ENCODE measurements around the gene NPW.

Gene NPW

DNA sequence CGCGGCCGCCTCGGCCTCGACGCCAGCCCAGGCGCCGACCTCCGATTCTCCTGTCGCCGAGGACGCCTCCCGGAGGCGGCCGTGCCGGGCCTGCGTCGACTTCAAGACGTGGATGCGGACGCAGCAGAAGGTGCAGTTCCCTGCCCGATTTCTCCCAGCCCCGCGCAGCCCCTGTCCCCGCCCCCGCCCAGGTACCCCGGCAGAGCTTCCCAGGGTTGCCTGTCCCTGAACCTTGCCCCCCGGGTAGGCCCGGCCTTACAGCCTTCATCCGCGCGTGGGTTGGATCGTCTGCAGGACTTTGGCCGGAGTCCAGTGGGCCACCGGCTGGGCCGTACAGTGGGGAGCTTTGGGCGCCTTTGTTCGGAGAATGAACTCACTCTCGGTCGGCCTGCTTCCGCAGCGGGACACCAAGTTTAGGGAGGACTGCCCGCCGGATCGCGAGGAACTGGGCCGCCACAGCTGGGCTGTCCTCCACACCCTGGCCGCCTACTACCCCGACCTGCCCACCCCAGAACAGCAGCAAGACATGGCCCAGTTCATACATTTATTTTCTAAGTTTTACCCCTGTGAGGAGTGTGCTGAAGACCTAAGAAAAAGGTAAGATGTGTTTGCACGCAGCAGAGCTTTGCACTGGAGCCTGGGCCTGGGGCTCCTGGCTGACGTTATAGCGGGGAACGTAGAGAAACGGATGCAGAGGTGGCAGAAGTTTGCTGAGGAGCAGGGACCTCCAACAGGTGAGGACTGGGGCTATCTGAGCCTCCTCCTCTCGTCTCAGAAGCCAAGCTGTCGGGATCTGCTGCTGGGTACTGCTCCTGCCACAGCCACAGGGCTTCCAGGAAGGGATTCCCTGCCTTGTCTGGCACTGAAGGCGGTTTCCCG, 35.0 kb upstream of the NPW start:
- DNase-seq = no peak

DNA sequence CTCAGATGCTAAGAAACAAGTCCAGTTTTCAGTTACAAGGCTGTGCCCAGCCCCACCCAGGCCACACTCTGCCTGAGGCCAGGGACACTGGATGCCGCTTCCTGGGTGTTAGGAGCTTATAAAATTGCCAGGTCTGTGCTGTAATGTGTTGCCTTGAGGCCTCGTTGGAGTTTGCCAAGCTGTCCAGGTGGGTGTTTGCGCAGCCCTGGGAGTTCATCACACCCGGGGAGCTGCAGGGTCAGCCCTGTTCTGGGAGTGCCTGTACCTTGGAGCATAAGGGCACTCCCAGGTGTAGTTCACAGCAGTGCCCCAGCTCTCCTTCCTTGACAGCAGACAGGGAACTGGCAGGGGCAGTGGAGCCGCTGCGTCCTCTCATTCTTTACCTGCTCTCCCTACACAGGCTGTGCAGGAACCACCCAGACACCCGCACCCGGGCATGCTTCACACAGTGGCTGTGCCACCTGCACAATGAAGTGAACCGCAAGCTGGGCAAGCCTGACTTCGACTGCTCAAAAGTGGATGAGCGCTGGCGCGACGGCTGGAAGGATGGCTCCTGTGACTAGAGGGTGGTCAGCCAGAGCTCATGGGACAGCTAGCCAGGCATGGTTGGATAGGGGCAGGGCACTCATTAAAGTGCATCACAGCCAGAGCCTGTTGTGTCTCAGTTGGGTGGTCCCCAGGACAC, 34.0 kb upstream of the NPW start:
- DNase-seq = no peak

GRCh38 chr16:1987198-1987597, 32.4 kb upstream of the NPW start:
- DNase-seq = no peak

DNA sequence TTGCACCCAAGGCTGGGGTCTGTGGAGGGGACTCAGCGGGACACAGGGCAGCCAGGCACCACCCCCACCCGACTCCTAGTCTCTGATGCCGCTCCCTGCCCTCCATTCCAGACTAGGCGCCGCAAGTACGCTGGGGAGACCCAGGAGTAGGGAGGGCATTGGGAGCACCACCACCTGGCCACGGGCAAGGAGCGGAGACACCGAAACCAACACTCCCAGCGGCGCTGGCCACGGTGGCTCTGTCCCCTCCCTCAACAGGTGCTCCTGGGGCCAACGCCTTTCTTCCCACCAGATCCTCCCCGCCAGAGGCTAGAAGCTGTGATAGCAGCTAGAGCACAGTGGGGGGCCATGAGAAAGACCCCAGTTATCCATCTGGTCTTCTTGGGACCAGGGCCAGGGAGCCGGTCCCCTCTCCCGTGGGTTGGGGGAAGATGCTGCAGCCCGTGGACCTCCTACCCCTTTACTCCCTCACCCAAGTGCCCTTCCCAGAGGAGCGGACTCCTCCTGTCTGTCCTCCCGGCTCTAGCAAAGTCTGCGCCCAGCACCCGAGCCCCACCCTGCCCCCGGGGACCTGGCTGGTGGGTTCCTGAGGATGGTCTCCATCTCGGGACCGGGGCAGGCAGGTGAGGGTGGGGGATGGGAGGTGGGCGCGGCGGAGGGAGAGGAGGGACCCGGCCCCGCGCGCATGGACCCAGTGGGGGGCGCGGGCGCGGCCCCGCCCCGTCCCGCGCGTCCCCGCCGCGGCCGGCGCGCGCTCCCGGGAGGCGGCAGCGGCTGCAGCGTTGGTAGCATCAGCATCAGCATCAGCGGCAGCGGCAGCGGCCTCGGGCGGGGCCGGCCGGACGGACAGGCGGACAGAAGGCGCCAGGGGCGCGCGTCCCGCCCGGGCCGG, 30.1 kb upstream of the NPW start, which contains the start of gene SYNGR3:
SYNGR3 (plus strand) TSS at position 762 of the 892 bp plus-strand sequence. CDS start 133 bp downstream, outside the sequence.
- DNase-seq = no peak

DNA sequence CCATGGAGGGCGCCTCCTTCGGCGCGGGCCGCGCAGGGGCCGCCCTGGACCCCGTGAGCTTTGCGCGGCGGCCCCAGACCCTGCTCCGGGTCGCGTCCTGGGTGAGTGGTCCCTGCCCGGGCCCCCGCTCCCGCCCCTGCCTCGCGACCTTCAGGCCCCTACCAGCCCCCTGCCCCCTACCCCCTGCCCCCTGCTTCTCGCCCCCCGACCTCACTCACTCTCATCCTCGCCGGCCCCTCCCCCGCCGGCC, 29.6 kb upstream of the NPW start:
- DNase-seq = no peak

DNA sequence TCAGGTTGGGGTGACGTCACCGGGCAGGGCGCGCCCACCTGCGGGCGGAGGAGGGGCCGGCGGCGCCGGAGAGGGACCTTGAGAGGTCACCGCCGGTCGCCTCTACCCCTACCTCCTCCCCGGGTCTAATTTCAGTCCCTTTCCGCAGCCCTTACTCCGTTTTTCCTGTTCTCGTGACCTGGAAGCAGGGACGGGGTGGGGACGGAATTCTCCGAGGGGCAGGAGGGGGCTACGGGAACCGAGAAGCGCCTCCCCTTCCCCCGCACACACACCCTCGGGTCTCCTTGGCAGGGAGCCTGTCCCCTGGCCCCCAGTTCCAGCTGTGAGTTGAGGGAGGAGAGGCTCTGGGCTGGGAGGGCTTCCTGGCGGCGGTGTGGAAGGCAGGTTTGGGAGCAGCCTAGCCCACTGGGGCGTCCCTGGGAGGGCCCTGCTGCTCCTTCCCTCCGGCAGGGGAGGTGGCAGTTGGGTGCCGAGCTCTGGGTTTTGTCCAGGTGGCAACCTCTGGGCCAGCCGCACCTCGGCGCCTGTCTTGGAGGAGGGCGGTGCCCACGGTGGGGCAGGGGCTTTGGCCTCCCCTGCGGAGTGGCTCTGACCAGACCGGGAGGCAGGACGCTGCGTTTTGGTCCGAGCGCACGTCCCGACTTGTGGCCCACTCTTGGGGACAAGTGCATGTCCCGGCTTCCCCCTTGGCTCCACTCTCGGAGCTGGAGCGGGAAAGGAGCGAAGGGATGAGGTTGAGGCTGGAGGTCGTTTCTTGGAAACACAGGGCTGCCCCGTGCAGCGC, 29.0 kb upstream of the NPW start:
- DNase-seq = no peak

- no peak for DNase-seq
Measured at GRCh38 chr16:1991135-1991551, 28.4 kb upstream of the NPW start.

DNA sequence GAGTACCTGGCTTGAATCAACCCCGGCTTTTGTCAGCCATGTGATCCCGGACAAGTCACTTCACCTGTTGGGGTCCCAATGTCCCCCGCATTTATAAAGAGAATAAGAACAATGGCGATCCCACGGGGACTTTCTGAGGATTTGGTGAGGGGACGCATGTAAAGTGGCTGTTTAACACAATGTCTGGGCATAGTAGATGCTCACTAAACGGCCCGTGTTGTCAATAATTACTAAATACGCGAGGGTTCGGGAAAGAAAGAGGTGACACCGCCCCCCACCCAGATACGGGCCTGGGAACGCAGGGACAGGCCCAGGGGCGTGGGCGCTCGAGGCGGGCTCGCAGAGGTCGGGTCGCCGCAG, 28.0 kb upstream of the NPW start:
- DNase-seq = no peak

DNA sequence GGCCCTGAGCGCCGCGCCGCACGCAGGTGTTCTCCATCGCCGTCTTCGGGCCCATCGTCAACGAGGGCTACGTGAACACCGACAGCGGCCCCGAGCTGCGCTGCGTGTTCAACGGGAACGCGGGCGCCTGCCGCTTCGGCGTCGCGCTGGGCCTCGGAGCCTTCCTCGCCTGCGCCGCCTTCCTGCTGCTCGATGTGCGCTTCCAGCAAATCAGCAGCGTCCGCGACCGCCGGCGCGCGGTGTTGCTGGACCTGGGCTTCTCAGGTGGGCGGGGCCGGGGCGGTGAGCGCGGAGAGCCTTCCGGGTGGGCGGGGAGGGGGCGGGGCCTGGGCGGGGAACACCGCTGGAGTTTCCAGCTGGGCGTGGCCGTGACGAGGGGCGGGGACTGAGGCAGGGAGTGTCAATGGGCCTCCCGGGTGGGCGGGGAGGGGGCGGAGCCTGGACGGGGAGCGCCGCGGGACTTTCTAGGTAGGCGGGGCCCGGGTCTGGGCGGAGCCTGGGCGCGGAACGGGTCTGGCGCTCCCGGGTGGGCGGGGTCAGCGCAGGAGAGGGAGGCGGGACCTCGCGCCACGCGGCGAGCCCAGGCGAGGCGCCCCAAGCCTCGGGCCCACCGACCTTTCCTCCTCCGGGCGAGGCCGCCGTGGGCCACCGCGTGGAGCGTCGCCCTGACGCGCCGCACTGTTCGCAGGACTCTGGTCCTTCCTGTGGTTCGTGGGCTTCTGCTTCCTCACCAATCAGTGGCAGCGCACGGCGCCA, 27.5 kb upstream of the NPW start:
- DNase-seq = no peak

DNA sequence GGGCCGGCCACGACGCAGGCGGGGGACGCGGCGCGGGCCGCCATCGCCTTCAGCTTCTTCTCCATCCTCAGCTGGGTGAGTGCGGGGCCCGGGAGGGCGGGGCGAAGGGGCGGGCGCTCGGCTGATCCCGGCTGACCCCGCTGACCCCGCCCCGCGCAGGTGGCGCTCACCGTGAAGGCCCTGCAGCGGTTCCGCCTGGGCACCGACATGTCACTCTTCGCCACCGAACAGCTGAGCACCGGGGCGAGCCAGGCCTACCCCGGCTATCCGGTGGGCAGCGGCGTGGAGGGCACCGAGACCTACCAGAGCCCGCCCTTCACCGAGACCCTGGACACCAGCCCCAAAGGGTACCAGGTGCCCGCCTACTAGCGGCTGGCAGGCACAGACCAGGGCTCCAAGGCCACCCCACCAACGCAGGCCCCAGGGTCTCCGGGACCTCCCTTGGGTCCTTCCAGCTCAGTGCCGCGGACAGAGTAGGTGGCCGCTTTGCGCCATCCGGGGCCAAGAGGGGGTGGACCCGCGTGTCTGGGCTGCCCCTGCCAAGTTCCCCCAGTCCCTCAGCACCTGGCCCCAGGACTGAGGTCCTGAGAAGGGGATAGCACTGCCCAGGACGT, 26.8 kb upstream of the NPW start:
- no peak for DNase-seq

- no peak for DNase-seq
Measured at GRCh38 chr16:1993731-1994131, 25.9 kb upstream of the NPW start.

- no peak for DNase-seq
Measured at GRCh38 chr16:1997494-1998359, 21.9 kb upstream of the NPW start.

DNA sequence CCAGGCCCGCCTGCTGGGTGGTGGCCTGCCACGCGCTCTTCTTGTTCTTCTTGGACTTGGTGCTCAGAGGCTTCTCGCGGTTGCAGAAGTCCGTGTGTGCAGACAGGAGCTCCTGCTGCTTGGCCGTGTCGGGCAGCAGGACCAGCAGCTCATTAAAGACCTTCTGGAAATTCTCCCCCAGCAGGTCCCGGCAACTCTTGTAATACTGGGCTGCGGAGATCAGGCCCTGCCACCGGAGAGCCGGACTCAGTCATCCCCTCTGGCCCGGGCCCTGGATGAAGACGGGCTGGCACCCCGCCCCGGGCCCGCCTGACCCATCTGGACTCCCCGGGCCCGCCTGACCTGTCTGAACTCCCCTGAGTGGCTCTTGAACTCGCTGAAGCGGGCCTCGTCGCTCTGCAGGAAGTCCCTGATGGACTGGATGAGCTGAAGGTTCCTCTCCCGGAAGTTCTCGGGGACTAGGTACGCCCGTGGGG, 21.2 kb upstream of the NPW start:
- DNase-seq = no peak

GRCh38 chr16:1998852-1999801, 20.5 kb upstream of the NPW start:
- DNase-seq = no peak

GRCh38 chr16:1999866-2000514, 19.6 kb upstream of the NPW start:
- no peak for DNase-seq

DNA sequence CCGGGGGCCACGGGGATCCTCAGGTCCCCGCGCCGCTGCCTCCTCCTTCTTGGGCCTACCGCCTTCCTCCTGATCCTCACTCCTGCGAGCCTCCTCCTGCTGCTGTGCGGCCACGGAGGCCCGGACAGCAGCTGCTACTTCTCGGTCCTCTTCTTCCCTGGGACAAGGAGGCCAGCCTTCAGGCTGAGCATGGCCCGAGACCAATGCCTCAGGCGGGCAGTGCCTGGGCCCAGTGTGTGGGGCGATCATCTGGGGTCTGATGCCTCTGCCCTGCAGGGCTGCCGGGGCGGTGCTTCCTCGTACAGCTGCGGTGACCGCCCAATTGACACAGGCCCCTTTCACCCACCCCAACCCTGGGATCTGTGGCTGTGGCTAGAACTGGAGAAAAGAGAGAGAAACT, 18.6 kb upstream of the NPW start:
- DNase-seq = no peak

GRCh38 chr16:2001456-2002355, 17.9 kb upstream of the NPW start:
- no peak for DNase-seq
